Osteoblast (primary cell): ENCODE measurements around the gene PDCD5. TPM values are rescaled to one million over a fixed set of nuclear protein-coding genes. Genes with fewer than 3 reads are reported as not detected.

Source experiments
- DNase-seq: peaks from one replicate; pipeline ENCODE4 v3.0.0; 2011; ENCODE audit warnings: low spot score, mixed read lengths; ENCODE audit not compliant: insufficient read length; ENCODE audit errors: missing footprints
- H2AFZ ChIP-seq: 2 replicates; pipeline ENCODE4 v1.6.0; 2011; ENCODE audit warnings: mild to moderate bottlenecking, low read length
- H3K27ac ChIP-seq: 2 replicates; pipeline ENCODE4 v1.5.1; 2011; ENCODE audit warnings: mild to moderate bottlenecking, low read depth, low read length, moderate library complexity
- H3K27me3 ChIP-seq: 2 replicates; pipeline ENCODE4 v1.6.0; 2012; ENCODE audit warnings: mild to moderate bottlenecking, control low read depth, inconsistent platforms, low read length, moderate library complexity; ENCODE audit not compliant: insufficient read depth
- H3K36me3 ChIP-seq: 2 replicates; pipeline ENCODE4 v1.5.1; 2011; ENCODE audit warnings: mild to moderate bottlenecking, low read length, control low read depth, moderate library complexity; ENCODE audit not compliant: insufficient read depth
- H3K4me1 ChIP-seq: 2 replicates; pipeline ENCODE4 v1.5.1; 2011; ENCODE audit warnings: mild to moderate bottlenecking, low read length, control low read depth, moderate library complexity; ENCODE audit not compliant: insufficient read depth
- H3K4me2 ChIP-seq: 2 replicates; pipeline ENCODE4 v1.6.0; 2011; ENCODE audit warnings: mild to moderate bottlenecking, low read length; ENCODE audit not compliant: insufficient read depth
- H3K4me3 ChIP-seq: fragments of 200-600 bp; sonication (generic); 3 replicates; pipeline ENCODE4 v1.5.1; 2012; ENCODE audit warnings: mild to moderate bottlenecking, low read length, inconsistent platforms; ENCODE audit not compliant: insufficient read depth
- H3K79me2 ChIP-seq: 2 replicates; pipeline ENCODE4 v1.6.0; 2012; ENCODE audit warnings: mild to moderate bottlenecking, low read length, control low read depth, inconsistent platforms; ENCODE audit not compliant: insufficient read depth
- H3K9me3 ChIP-seq: 2 replicates; pipeline ENCODE4 v1.5.1; 2011; ENCODE audit warnings: low read depth, low read length, control low read depth
- H4K20me1 ChIP-seq: 2 replicates; pipeline ENCODE4 v1.6.0; 2012; ENCODE audit warnings: mild to moderate bottlenecking, low read length, control low read depth; ENCODE audit not compliant: insufficient read depth
- small RNA-seq: library from RNA; depleted of rRNA; stranded (forward); fragments of <200 nt; gene quantifications from one replicate; pipeline ENCODE3, GENCODE V24; 2012
- total RNA-seq: library from RNA; depleted of rRNA; stranded (reverse); fragments of >200 nt; gene quantifications from 2 replicates; pipeline ENCODE4 v1.2.3, GENCODE V29; 2012
- TF ChIP-seq, protein P1 (sequence below): IDR thresholded peaks from 2 replicates; pipeline ENCODE4 v1.5.1; 2011; ENCODE audit warnings: mild to moderate bottlenecking, low read depth, low read length, moderate library complexity; ENCODE audit errors: extremely low read depth

The PDCD5 gene
- total RNA-seq, 1 donor: 51.0 TPM

DNA sequence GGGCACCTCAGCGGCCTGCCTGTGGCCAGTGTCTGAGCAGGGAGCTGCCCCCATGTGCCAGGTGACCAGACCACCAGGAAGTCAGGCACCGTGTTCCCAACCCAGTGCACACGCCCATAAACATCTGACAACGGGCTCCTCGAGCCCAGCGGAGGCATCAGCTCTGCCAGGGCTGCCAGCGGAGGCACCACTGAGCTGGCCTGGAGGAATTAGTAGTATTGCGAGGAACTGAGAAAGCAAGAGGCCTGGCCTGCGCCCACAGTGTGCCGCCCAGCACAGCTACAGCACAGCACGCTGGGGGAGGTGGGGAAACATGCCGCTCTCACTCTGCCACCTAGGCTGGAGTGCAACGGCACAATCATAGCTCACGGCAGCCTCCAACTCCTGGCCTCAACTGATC lies 49.3 kb downstream of the PDCD5 start:
- no peak overlapping the region for H3K4me3 ChIP-seq
- TF ChIP-seq, protein P1, sequence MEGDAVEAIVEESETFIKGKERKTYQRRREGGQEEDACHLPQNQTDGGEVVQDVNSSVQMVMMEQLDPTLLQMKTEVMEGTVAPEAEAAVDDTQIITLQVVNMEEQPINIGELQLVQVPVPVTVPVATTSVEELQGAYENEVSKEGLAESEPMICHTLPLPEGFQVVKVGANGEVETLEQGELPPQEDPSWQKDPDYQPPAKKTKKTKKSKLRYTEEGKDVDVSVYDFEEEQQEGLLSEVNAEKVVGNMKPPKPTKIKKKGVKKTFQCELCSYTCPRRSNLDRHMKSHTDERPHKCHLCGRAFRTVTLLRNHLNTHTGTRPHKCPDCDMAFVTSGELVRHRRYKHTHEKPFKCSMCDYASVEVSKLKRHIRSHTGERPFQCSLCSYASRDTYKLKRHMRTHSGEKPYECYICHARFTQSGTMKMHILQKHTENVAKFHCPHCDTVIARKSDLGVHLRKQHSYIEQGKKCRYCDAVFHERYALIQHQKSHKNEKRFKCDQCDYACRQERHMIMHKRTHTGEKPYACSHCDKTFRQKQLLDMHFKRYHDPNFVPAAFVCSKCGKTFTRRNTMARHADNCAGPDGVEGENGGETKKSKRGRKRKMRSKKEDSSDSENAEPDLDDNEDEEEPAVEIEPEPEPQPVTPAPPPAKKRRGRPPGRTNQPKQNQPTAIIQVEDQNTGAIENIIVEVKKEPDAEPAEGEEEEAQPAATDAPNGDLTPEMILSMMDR: no peak
- no peaks in the 10 kb centered on the region for H3K79me2 ChIP-seq
- no peaks in the 10 kb centered on the region for H3K27me3 ChIP-seq
- no peaks in the 10 kb centered on the region for H3K9me3 ChIP-seq
- no peak overlapping the region for H3K4me2 ChIP-seq
- no peak overlapping the region for H2AFZ ChIP-seq
- H3K27ac ChIP-seq: no peak overlapping the region
- H3K36me3 ChIP-seq: peaks cover 33% of the 10 kb centered on the region
- H3K4me1 ChIP-seq: no peaks in the 10 kb centered on the region
- DNase-seq: no peak
- no peaks in the 10 kb centered on the region for H4K20me1 ChIP-seq

- Histone ChIP-seq H3K9me3 (no peaks in the 10 kb centered on the region), H3K36me3 (peaks cover 31% of the 10 kb centered on the region), H3K4me3 (no peak overlapping the region), H3K27ac (no peak overlapping the region), H3K27me3 (no peaks in the 10 kb centered on the region), H2AFZ (no peak overlapping the region), H3K4me2 (no peak overlapping the region), H3K79me2 (no peaks in the 10 kb centered on the region), H3K4me1 (no peaks in the 10 kb centered on the region), H4K20me1 (no peaks in the 10 kb centered on the region)
- TF ChIP-seq, protein P1: no peak
- no peak for DNase-seq
Measured at GRCh38 chr19:32631381-32631780, 50.4 kb downstream of the PDCD5 start.

Small RNA genes within 50 kb of the gene (small RNA-seq; reads per million reads assigned to genes)
- gene SNORA68B: 1.8 reads per million, percentile 60 among the genes with 10 or more reads in this experiment

Other genes starting within 250 kb of the PDCD5 start
- gene ZNF507, start 235.6 kb upstream of the PDCD5 start, total RNA-seq: 13.0 TPM in 2 replicates
- gene DPY19L3, start 175.4 kb upstream of the PDCD5 start, total RNA-seq: 30.0 and 31.8 TPM in 2 replicates
- 28.0 and 31.5 TPM in 2 replicates for gene ANKRD27, start 94.0 kb downstream of the PDCD5 start, total RNA-seq
- gene RGS9BP, start 94.7 kb downstream of the PDCD5 start, total RNA-seq: 0.59 and 0.72 TPM in 2 replicates
- gene NUDT19, start 110.6 kb downstream of the PDCD5 start, total RNA-seq: 8.3 and 12.4 TPM in 2 replicates
- gene TDRD12, start 138.6 kb downstream of the PDCD5 start, total RNA-seq: under 0.01 and 0.36 TPM in 2 replicates